ENCODE measurements around the gene SMARCC2. TPM values are rescaled to one million over a fixed set of nuclear protein-coding genes. Genes with fewer than 3 reads are reported as not detected.

The SMARCC2 gene
- total RNA-seq, 2 donors from 2014 or later = 60.4 to 101 TPM

GRCh38 chr12:56152132-56152755 lies 37.0 kb downstream of the SMARCC2 start, which contains the start of gene MYL6B:
Gene MYL6B (plus strand): TSS chr12:56152587. CDS start chr12:56153919, 1,332 bp downstream.
- Histone ChIP-seq H3K27ac (peak within 1 kb of the TSS; percentile 96 to 97), H3K36me3 (no peaks in the 10 kb centered on the region), H3K9me3 (no peaks in the 10 kb centered on the region), H3K27me3 (replicated peaks; ENCODE audit: insufficient read depth) (no peaks in the 10 kb centered on the region), H3K4me3 (peak within 1 kb of the TSS; percentile 54 to 62), H3K4me1 (replicated peaks) (peaks cover 5% of the 10 kb centered on the region)
- intact Hi-C loops (cut with DNase I) = no loop called here
- peak; percentile 93 for DNase-seq (ENCODE audit: low spot score)
- peak; percentile 53 for TF ChIP-seq POLR2A (IDR thresholded peaks at IDR 0.05)
- peak; percentile 98 for TF ChIP-seq POLR2AphosphoS5 (IDR thresholded peaks at IDR 0.05)
- peak in 1 of 4 experiments; percentile 14 for TF ChIP-seq CTCF (IDR thresholded peaks at IDR 0.05)
- WGBS = 0% methylated on average over 33 of the region's 37 CpGs

GRCh38 chr12:56151672-56152131 lies 37.6 kb downstream of the SMARCC2 start:
- Histone ChIP-seq H3K36me3 (no peaks in the 10 kb centered on the region), H3K27me3 (replicated peaks; ENCODE audit: insufficient read depth) (no peaks in the 10 kb centered on the region), H3K9me3 (no peaks in the 10 kb centered on the region), H3K4me3 (peak overlapping the region; percentile 54 to 62), H3K4me1 (replicated peaks) (peaks cover 5% of the 10 kb centered on the region), H3K27ac (peak overlapping the region; percentile 96 to 97)
- WGBS = 3% methylated on average over 12 of the region's 12 CpGs
- DNase-seq (ENCODE audit: low spot score) = peak; percentile 62
- no peak for TF ChIP-seq POLR2A (IDR thresholded peaks at IDR 0.05)
- peak in 3 of 4 experiments; percentile 18 to 74 (median 61) for TF ChIP-seq CTCF (IDR thresholded peaks at IDR 0.05)
- intact Hi-C loops (cut with DNase I) = no loop called here

GRCh38 chr12:56150563-56150962 lies 38.7 kb downstream of the SMARCC2 start:
- Histone ChIP-seq H3K9me3 (no peaks in the 10 kb centered on the region), H3K27ac (no peak overlapping the region), H3K4me1 (replicated peaks) (peaks cover 5% of the 10 kb centered on the region), H3K27me3 (replicated peaks; ENCODE audit: insufficient read depth) (no peaks in the 10 kb centered on the region), H3K36me3 (no peaks in the 10 kb centered on the region), H3K4me3 (no peak overlapping the region)
- DNase-seq (ENCODE audit: low spot score) = no peak
- 66% methylated on average over 3 of the region's 3 CpGs for WGBS
- no peak for TF ChIP-seq CTCF (IDR thresholded peaks at IDR 0.05)
- TF ChIP-seq POLR2A (IDR thresholded peaks at IDR 0.05) = no peak
- TF ChIP-seq POLR2AphosphoS5 (IDR thresholded peaks at IDR 0.05) = no peak
- intact Hi-C loops (cut with DNase I) = no loop called here

GRCh38 chr12:56146492-56147460 lies 42.5 kb downstream of the SMARCC2 start:
- Histone ChIP-seq H3K27ac (no peak overlapping the region), H3K9me3 (no peaks in the 10 kb centered on the region)

More at GRCh38 chr12:56146492-56147460, 42.5 kb downstream of the SMARCC2 start:
- WGBS = 55% methylated on average over 13 of the region's 13 CpGs
- Histone ChIP-seq H3K36me3 (peaks cover 0 to 11% of the 10 kb centered on the region in 2 donors), H3K4me3 (no peak overlapping the region), H3K27me3 (replicated peaks; ENCODE audit: insufficient read depth) (no peaks in the 10 kb centered on the region), H3K4me1 (replicated peaks) (peaks cover 5% of the 10 kb centered on the region)
- DNase-seq (ENCODE audit: low spot score) = no peak
- TF ChIP-seq POLR2A (IDR thresholded peaks at IDR 0.05) = no peak
- TF ChIP-seq CTCF (IDR thresholded peaks at IDR 0.05) = no peak
- no peak for TF ChIP-seq POLR2AphosphoS5 (IDR thresholded peaks at IDR 0.05)
- intact Hi-C loops (cut with DNase I) = no loop called here

Data from prostate gland (tissue), 2 donors.